GM19463 (cell line): ENCODE measurements around the gene SFT2D3.
A peak's percentile ranks its signal among the peaks of the same experiment; 100 is the strongest.

Experiments
- ATAC-seq: cut with Tn5 transposase; IDR thresholded peaks from one replicate; pipeline ENCODE4 v1.9.1; 2021; ENCODE audit warnings: mild to moderate bottlenecking, moderate library complexity; ENCODE audit not compliant: unreplicated experiment

The SFT2D3 gene

GRCh38 chr2:127701193-127701650, at the start of gene SFT2D3:
Gene SFT2D3 (plus strand): TSS chr2:127701497. CDS start chr2:127701529, 32 bp downstream.
- peak; percentile 59 for ATAC-seq

- no peak for ATAC-seq
Measured at GRCh38 chr2:127651971-127652550, 49.2 kb upstream of the SFT2D3 start.

GRCh38 chr2:127652786-127653357, 48.4 kb upstream of the SFT2D3 start:
- ATAC-seq: no peak

- ATAC-seq: no peak
Measured at GRCh38 chr2:127653421-127654083, 47.7 kb upstream of the SFT2D3 start.

- ATAC-seq: no peak
Measured at GRCh38 chr2:127654084-127654837, 47.0 kb upstream of the SFT2D3 start.

GRCh38 chr2:127654838-127655175, 46.5 kb upstream of the SFT2D3 start:
- ATAC-seq: no peak

- no peak for ATAC-seq
Measured at GRCh38 chr2:127655209-127656073, 45.9 kb upstream of the SFT2D3 start.

- no peak for ATAC-seq
Measured at GRCh38 chr2:127656569-127657231, 44.6 kb upstream of the SFT2D3 start.

GRCh38 chr2:127657232-127657595, 44.1 kb upstream of the SFT2D3 start:
- no peak for ATAC-seq

GRCh38 chr2:127658146-127658545, 43.2 kb upstream of the SFT2D3 start:
- ATAC-seq: no peak

- ATAC-seq: no peak
Measured at GRCh38 chr2:127658641-127659407, 42.5 kb upstream of the SFT2D3 start.

- ATAC-seq: no peak
Measured at GRCh38 chr2:127659408-127660290, 41.6 kb upstream of the SFT2D3 start.

GRCh38 chr2:127660291-127660578, 41.1 kb upstream of the SFT2D3 start:
- ATAC-seq: no peak

GRCh38 chr2:127661072-127661649, 40.1 kb upstream of the SFT2D3 start:
- ATAC-seq: no peak

- no peak for ATAC-seq
Measured at GRCh38 chr2:127661949-127662510, 39.3 kb upstream of the SFT2D3 start.

GRCh38 chr2:127662937-127663565, 38.2 kb upstream of the SFT2D3 start:
- ATAC-seq: no peak

GRCh38 chr2:127663566-127664064, 37.7 kb upstream of the SFT2D3 start:
- ATAC-seq: no peak
